ENCODE measurements around the gene ACTG2.

ACTG2 gene

DNA sequence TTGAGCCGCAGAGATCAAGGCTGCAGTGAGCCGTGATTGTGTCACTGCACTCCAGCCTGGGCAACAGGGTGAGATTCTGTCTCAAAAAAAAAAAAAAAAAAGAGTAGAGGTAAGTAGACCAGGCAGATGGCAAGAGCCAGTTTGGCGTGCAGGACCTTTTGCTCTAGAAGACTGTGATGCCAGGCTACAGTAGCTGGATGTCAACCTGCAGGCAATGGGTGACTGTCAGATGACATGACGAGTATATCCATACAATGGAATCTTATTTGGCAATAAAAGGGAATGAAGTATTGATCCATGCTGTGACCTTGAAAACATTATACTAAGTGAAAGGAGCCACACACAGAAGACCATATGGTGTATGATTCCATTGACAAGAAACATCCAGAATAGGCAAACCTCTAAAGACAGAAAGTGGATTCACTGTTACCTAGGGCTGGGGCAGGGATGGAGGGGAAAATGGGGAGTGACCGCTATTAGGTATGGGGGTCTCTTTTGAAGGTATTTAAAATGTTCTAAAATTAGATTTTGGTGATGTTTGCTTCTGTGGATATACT is 22.7 kb downstream of the ACTG2 start:
- no peak for DNase-seq

- no peak for DNase-seq
These were observed 23.9 kb downstream of the ACTG2 start for GRCh38 chr2:73916666-73917065.

- no peak for DNase-seq
These were observed 24.5 kb downstream of the ACTG2 start for GRCh38 chr2:73917296-73917695.

GRCh38 chr2:73917696-73918207 is 24.9 kb downstream of the ACTG2 start:
- DNase-seq, result no peak

DNA sequence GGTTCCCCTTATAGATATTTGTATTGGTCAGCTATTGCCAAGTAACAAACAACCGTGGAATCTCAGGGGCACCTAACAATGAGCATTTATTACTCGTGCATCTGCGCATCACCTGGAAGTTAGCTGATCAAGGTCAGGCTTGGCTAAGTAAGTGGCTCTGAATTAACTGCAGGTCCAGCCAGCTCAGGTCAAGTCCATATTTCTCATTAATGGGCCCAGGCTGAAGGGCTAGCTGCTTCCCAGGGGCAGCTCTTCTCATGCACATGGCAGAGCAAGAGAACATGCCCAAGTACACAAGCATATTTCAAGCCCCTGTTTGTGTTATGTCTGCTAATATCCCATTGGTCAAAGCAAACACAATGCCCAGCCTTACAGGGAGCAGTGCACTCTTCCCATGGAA is 26.0 kb downstream of the ACTG2 start:
- DNase-seq, result no peak

DNA sequence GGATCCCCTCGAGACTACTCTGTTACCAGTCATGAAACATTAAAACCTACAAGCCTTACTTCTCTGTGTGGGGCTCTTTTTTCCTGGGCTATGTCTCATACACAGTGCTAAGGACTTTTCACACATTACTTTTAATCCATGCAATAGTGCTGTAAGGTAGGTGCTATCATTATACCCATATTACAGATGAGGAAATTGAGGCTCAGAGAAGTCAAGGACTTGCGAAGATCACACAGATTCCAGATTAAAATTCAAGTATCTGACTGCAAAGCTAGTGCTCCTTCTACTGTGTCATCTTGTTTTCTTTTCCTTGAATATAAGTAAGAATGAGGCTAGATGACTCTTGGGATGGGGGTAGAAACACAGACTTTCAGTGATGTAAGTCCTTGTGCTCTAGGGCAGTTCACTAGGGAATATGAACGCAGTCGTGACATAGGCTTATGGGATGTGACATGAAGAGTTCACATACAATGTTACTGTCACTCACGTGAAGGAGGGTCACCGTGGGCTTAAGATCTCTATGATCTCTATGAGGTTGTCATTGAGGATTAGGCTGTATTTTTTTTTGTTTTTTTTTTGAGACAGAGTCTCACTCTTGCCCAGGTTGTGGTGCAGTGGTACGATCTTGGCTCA is 26.9 kb downstream of the ACTG2 start:
- no peak for DNase-seq

- DNase-seq, result no peak
These were observed 28.1 kb downstream of the ACTG2 start for GRCh38 chr2:73920577-73921545.

DNA sequence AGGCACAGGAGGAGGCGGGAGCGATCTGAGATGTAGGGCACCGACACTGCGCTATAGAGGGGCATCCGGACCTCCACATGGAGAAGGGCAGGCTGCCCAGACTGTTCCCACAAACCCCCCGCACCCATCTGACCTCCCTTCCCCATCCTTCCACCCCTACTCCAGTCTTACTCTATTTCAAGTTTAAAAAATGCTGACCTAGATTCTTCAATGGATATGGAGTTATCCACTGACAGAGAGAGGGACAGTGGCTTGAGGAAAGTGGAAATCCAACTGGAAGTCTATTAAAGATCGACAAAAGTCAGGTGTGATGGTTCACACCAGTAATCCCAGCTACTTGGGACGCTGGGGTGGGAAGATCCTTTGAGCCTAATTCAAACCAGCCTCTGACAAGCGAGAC is 28.8 kb downstream of the ACTG2 start:
- no peak for DNase-seq

DNA sequence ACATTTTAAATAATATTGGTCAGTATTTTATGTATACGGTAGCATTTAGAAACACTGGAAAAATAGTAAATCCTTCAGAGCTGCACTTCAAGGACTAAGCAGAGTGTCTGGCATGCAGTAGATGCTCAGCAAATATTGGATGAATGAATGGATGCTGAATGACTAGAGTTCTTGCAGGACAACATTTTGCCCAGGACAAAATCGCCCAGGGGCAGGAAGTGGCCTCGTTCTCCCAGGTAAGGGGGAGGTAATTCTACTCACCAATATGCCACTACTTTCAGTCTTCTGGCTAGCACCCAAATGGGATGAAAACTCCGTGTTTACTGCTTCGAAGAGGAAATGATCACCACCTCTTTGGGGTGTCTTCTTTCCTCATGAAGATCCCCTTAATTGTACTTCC is 29.9 kb downstream of the ACTG2 start:
- DNase-seq, result no peak

GRCh38 chr2:73925033-73925704 is 32.4 kb downstream of the ACTG2 start:
- DNase-seq, result no peak

DNA sequence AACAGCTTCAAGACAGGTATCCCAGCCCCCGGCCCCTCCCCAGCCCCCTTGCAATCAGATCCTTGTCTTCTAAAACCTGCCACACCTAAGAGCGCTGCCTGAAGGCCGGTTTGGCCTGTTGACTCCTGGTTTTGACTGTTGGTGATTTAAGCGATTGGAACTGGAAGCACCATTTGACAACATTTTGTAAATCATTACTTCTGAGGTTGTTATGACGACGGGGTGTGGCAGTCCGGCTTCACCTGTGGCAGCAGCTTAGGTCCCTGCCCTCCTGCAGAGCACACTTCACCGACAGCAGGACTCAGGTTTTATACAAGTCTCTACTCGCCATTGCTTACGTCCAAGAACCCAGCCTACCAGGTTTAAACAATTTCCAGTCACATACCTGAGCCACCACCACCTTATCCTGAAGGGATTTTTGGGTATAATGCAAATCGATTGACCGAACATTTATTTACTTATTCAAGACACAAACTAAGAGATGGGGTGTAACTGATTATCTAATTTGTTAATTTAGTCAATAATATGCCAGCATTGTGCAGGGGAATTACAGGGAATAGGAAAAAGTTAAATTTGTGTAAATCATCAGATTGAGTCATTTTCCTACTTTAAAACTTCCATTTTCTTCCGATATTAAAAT is 33.2 kb downstream of the ACTG2 start:
- no peak for DNase-seq

- DNase-seq, result peak; percentile 97
These were observed 33.9 kb downstream of the ACTG2 start, which contains the start of gene DGUOK for GRCh38 chr2:73926493-73927327. Gene DGUOK, plus strand, starts transcription at chr2:73926880. Its CDS starts 31 bp downstream, at chr2:73926911.

DNA sequence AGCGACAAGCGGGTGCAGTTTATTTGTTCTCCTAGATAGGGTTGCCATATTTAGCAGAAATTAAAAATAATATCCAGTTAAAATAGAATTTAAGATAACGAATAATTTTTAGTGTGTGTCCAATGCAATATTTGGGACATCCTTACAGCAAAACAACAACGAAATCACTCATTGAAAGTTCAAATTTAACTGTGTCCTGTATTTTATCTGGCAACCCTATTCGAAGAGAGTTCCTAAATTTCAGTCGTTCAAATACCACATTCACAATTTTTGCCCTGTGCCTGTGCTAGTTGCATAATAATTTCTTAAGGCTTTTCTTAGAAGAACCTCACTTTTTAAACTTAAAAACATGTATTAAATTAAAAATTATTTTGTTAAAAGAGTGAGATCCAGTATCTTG is 34.5 kb downstream of the ACTG2 start:
- DNase-seq, result no peak

- no peak for DNase-seq
These were observed 36.1 kb downstream of the ACTG2 start for GRCh38 chr2:73928963-73929347.

GRCh38 chr2:73930386-73930785 is 37.6 kb downstream of the ACTG2 start:
- no peak for DNase-seq

DNA sequence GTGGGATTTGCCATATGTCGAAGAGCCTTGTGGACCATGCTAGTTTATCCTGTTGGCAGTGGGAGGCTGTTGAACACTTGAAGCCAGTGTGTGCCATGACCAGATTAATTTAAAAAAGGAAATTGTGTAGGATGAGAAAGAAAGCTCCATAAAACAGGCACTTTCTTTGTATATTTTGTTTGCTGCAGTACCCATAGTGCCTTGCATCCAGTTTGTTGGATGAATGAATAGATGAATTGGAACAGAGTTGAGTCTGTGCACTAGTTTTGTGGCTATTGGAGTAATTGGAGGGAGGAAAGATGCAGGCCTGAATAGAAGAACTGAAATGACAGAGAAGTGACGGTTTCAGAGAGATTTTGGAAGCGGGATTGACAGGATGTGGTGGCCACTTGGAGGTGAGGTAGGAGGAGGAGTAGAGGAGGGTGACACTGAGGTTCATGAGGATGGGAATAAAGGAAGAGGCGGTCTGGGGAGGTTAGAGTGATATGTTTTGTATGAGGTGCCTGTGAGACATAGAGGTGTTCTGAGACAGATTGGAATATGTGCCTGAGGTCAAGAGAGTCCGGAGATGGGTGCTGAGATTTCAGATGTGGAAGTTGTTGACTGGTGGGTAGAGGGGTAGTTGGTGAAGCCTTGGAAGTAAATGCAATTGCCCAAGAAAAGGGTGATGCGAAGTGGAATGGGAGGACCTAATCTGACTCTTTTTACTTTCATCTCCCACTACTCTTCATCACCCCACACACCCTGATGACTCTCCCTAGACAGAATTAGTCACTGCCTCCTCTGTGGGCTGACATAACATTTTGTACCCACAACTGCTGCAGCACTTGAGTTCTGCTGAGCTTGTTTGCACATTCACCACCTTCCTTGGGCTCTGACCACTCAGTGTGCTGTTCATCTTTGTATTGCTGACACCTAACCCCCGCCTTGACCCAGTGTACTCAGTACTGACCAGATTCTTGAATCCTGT is 39.0 kb downstream of the ACTG2 start:
- no peak for DNase-seq

DNA sequence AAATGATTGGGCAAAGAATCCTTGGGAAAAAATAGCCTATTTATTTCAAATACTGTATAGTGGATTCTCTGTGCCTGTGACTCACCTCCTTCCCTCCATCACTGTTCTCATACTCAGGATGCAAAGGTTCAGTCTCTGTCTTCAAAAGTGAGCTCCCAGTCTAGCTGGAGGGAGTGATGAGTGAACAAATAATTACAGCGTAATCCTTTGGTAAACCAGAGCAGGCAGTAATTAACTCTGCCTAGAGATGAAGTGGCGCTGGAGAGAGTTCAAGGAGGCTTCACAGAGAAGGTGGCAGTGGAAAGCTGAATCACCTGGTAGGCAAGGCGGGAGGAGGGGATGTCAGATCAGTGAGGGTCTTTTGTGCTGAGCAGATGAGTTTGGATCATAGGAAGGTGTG is 40.4 kb downstream of the ACTG2 start:
- DNase-seq, result no peak

- DNase-seq, result no peak
These were observed 42.8 kb downstream of the ACTG2 start for GRCh38 chr2:73935641-73936040.

DNA sequence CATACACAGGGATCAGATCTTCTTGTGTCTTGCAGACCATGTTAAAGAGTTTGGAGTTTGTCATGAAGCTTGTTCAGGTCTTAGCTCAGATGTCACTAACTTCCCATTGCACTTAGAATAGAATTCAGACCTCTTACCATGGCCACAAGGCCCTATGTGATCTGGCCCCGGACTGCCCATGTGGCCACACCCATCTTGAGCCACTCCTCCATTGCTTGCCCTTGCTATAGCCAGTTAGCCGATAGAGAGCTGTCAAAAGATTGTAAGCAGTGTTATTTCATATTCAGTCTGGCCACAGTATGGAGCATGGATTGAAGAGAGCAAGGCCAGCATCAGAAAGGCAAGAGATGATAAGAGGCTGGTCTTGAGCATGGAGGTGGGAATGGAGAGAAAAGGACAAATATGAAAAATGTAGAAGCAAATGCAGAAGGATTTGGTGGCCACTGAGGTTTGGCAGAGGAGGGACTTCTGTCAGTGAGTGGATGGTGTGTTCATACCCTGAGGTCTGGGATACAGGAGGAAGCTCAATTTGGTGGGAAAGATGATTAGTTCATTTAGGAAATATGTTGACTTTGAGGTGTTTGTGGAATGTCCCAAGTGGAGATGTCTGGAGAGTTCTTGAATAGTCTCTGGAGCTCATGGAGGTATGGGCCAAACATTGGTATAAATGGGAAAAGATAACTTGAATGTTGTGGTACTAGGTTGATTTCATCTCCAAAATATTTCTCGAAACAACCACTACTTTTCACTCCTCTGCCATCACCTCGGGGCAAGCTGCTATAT is 44.5 kb downstream of the ACTG2 start:
- DNase-seq, result no peak

- no peak for DNase-seq
These were observed 45.1 kb downstream of the ACTG2 start for GRCh38 chr2:73937899-73938298.
